ENCODE results near the gene KLF2. TPM values are rescaled to one million over a fixed set of nuclear protein-coding genes. Genes with fewer than 3 reads are reported as not detected.

Gene KLF2
- total and polyA plus RNA-seq, 7 donors, result 3.3 to 35.4 (median 23.1) TPM

- DNase-seq (no peak), ATAC-seq (peak in 1 of 4 donors; percentile 8)
- Histone ChIP-seq H3K27ac (peak overlapping the region; percentile 67), H3K36me3 (ENCODE audit: insufficient read depth in 1 of 2, low read depth in 1 of 2) (peaks cover 0 to 33% of the 10 kb centered on the region in 2 donors), H3K27me3 (ENCODE audit: insufficient read depth in 3 of 3, low read length in 2 of 3) (no peaks in the 10 kb centered on the region), H3K4me1 (peaks cover 9% of the 10 kb centered on the region), H3K9me3 (no peaks in the 10 kb centered on the region), H3K4me3 (no peak overlapping the region)
- no peak for TF ChIP-seq CTCF (IDR thresholded peaks at IDR 0.05)
- intact Hi-C loops (cut with DNase I), result no loop called here
- 82 to 91% (median 83%) methylated on average over 15 of the region's 15 CpGs for WGBS, 3 donors
These were observed 33.8 kb downstream of the KLF2 start for GRCh38 chr19:16358456-16358855.

GRCh38 chr19:16359074-16359473, 34.4 kb downstream of the KLF2 start:
- no peak for TF ChIP-seq CTCF (IDR thresholded peaks at IDR 0.05)
- no peak overlapping the region for H3K4me3 ChIP-seq
- DNase-seq, result no peak
- 28 to 32% (median 31%) methylated on average over 10 of the region's 10 CpGs for WGBS, 3 donors
- H3K9me3 ChIP-seq, result no peaks in the 10 kb centered on the region
- peak overlapping the region; percentile 67 for H3K27ac ChIP-seq
- H3K27me3 ChIP-seq (ENCODE audit: insufficient read depth in 3 of 3, low read length in 2 of 3), result no peaks in the 10 kb centered on the region
- H3K4me1 ChIP-seq, result peaks cover 9% of the 10 kb centered on the region
- H3K36me3 ChIP-seq (ENCODE audit: insufficient read depth in 1 of 2, low read depth in 1 of 2), result peaks cover 0 to 33% of the 10 kb centered on the region in 2 donors
- intact Hi-C loops (cut with DNase I), result no loop called here
- peak in 3 of 4 donors; percentile 51 to 74 (median 51) for ATAC-seq

- Histone ChIP-seq H3K27me3 (ENCODE audit: insufficient read depth in 3 of 3, low read length in 2 of 3) (no peaks in the 10 kb centered on the region), H3K4me3 (no peak overlapping the region), H3K27ac (peak overlapping the region; percentile 67), H3K36me3 (ENCODE audit: insufficient read depth in 1 of 2, low read depth in 1 of 2) (peaks cover 0 to 28% of the 10 kb centered on the region in 2 donors), H3K4me1 (peaks cover 9% of the 10 kb centered on the region), H3K9me3 (no peaks in the 10 kb centered on the region)
- no peak for TF ChIP-seq CTCF (IDR thresholded peaks at IDR 0.05)
- ATAC-seq (no peak), DNase-seq (no peak)
- intact Hi-C loops (cut with DNase I), result no loop called here
- 91 to 94% (median 93%) methylated on average over 6 of the region's 6 CpGs for WGBS, 3 donors
These were observed 35.3 kb downstream of the KLF2 start for GRCh38 chr19:16359964-16360363.

GRCh38 chr19:16360738-16361137, 36.1 kb downstream of the KLF2 start:
- peaks cover 11% of the 10 kb centered on the region for H3K4me1 ChIP-seq
- no peak for ATAC-seq
- 75 to 86% (median 81%) methylated on average over 10 of the region's 10 CpGs for WGBS, 3 donors

More at GRCh38 chr19:16360738-16361137, 36.1 kb downstream of the KLF2 start:
- H3K36me3 ChIP-seq (ENCODE audit: insufficient read depth in 1 of 2, low read depth in 1 of 2), result peaks cover 0 to 22% of the 10 kb centered on the region in 2 donors
- intact Hi-C loops (cut with DNase I), result no loop called here
- H3K9me3 ChIP-seq, result no peaks in the 10 kb centered on the region
- no peak for DNase-seq
- H3K27me3 ChIP-seq (ENCODE audit: insufficient read depth in 3 of 3, low read length in 2 of 3), result no peaks in the 10 kb centered on the region
- peak overlapping the region; percentile 16 for H3K27ac ChIP-seq
- no peak for TF ChIP-seq CTCF (IDR thresholded peaks at IDR 0.05)
- no peak overlapping the region for H3K4me3 ChIP-seq

Measured in psoas muscle (tissue), 8 donors.